IMR-90 (cell line): ENCODE results near the gene CLUH. TPM values are rescaled to one million over a fixed set of nuclear protein-coding genes. Genes with fewer than 3 reads are reported as not detected.

ENCODE experiments used
- ATAC-seq: fragments of 200-7000 bp; cut with Tn5 transposase; 2 replicates; pipeline ENCODE4 v1.9.1; 2020; ENCODE audit warnings: low read depth, mild to moderate bottlenecking, moderate library complexity
- BruUV-seq: library from RNA; stranded (reverse); fragments of 400-500 nt; replicated peaks from 2 replicates; lab custom pipeline; 2021; lab: Mats Ljungman, UMichigan
- CTCF ChIA-PET: fragments of 300-600 bp; formaldehyde crosslinking; extraction: SDS; loops from one replicate; lab custom pipeline; 2021; ENCODE audit warnings: antibody characterized with exemption; lab: Yijun Ruan, JAX
- POLR2A ChIA-PET: fragments of 300-600 bp; sonication (Branson Sonifier 250); formaldehyde crosslinking; loops from one replicate; lab custom pipeline; 2022; ENCODE audit warnings: antibody characterized with exemption; ENCODE audit not compliant: unreplicated experiment; lab: Charles Lee
- DNase-seq: peaks from one replicate; pipeline ENCODE4 v3.0.0; 2013
- H2AFZ ChIP-seq: replicated peaks from 2 replicates; pipeline ENCODE3; 2013; ENCODE audit warnings: low read length, mild to moderate bottlenecking; ENCODE audit not compliant: poor library complexity
- H2AK5ac ChIP-seq: 2 replicates; pipeline ENCODE4 v1.6.1; 2013; ENCODE audit warnings: low read depth, low read length, inconsistent platforms
- H2AK9ac ChIP-seq: replicated peaks from 2 replicates; pipeline ENCODE3; 2013; ENCODE audit warnings: mild to moderate bottlenecking, low read depth, low read length, moderate library complexity; ENCODE audit not compliant: poor library complexity
- H2BK120ac ChIP-seq: 2 replicates; pipeline ENCODE4 v1.6.1; 2013; ENCODE audit warnings: low read depth, low read length, inconsistent platforms
- H2BK15ac ChIP-seq: 3 replicates; pipeline ENCODE4 v1.6.1; 2013; ENCODE audit warnings: low read depth, low read length, inconsistent platforms
- H2BK20ac ChIP-seq: 2 replicates; pipeline ENCODE4 v1.6.1; 2013; ENCODE audit warnings: low read depth, mild to moderate bottlenecking, inconsistent platforms, low read length, moderate library complexity
- H2BK5ac ChIP-seq: 2 replicates; pipeline ENCODE4 v1.6.1; 2013; ENCODE audit warnings: mild to moderate bottlenecking, low read depth, low read length, inconsistent platforms; ENCODE audit not compliant: poor library complexity, severe bottlenecking
- H3K14ac ChIP-seq: replicated peaks from 2 replicates; pipeline ENCODE4 v1.6.1; 2013; ENCODE audit warnings: low read depth, low read length, inconsistent platforms
- H3K18ac ChIP-seq: 2 replicates; pipeline ENCODE4 v1.6.1; 2013; ENCODE audit warnings: low read depth, low read length, control low read depth
- H3K23ac ChIP-seq: 2 replicates; pipeline ENCODE4 v1.6.1; 2013; ENCODE audit warnings: low read depth, low read length, inconsistent platforms
- H3K27ac ChIP-seq: 2 replicates; pipeline ENCODE4 v1.5.1; 2013; ENCODE audit warnings: mild to moderate bottlenecking, control low read depth, low read length; ENCODE audit not compliant: insufficient read depth
- H3K27me3 ChIP-seq: 2 replicates; pipeline ENCODE4 v1.6.1; 2013; ENCODE audit warnings: low read length; ENCODE audit not compliant: control insufficient read depth, insufficient read depth
- H3K36me3 ChIP-seq: 2 replicates; pipeline ENCODE4 v1.6.1; 2013; ENCODE audit warnings: low read length, mixed read lengths; ENCODE audit not compliant: control insufficient read depth, insufficient read depth
- H3K4ac ChIP-seq: 2 replicates; pipeline ENCODE4 v1.6.1; 2013; ENCODE audit warnings: low read depth, low read length, inconsistent platforms
- H3K4me1 ChIP-seq: 2 replicates; pipeline ENCODE4 v1.6.1; 2013; ENCODE audit warnings: low read length, mixed read lengths; ENCODE audit not compliant: control insufficient read depth, insufficient read depth
- H3K4me2 ChIP-seq: 2 replicates; pipeline ENCODE4 v1.6.1; 2013; ENCODE audit warnings: low read depth, mild to moderate bottlenecking, control low read depth, low read length, moderate library complexity
- H3K4me3 ChIP-seq: 2 replicates; pipeline ENCODE4 v1.5.1; 2013; ENCODE audit warnings: low read depth, mild to moderate bottlenecking, control low read depth, low read length, moderate library complexity; ENCODE audit not compliant: insufficient read depth
- H3K56ac ChIP-seq: 2 replicates; pipeline ENCODE4 v1.6.1; 2013; ENCODE audit warnings: low read length, inconsistent platforms; ENCODE audit not compliant: insufficient read depth; ENCODE audit errors: extremely low read depth
- H3K79me1 ChIP-seq, 2 experiments: 2 replicates each; pipeline ENCODE4 v1.6.1; 2013; ENCODE audit warnings: low read length in 2 of 2, inconsistent platforms in 1 of 2, low read depth in 1 of 2
- H3K9ac ChIP-seq: 2 replicates; pipeline ENCODE4 v1.6.1; 2013; ENCODE audit warnings: low read depth, low read length, control low read depth
- H3K9me1 ChIP-seq: 2 replicates; pipeline ENCODE4 v1.6.1; 2013; ENCODE audit warnings: low read length, inconsistent platforms; ENCODE audit not compliant: insufficient read depth
- H3K9me3 ChIP-seq: 2 replicates; pipeline ENCODE4 v1.6.1; 2013; ENCODE audit warnings: low read length; ENCODE audit not compliant: control insufficient read depth, insufficient read depth
- H4K20me1 ChIP-seq: 2 replicates; pipeline ENCODE4 v1.6.1; 2013; ENCODE audit warnings: low read length, inconsistent platforms; ENCODE audit not compliant: insufficient read depth
- H4K5ac ChIP-seq: 2 replicates; pipeline ENCODE4 v1.6.1; 2013; ENCODE audit warnings: mild to moderate bottlenecking, low read depth, low read length, control low read depth
- H4K8ac ChIP-seq, 2 experiments: 2 replicates each; pipeline ENCODE4 v1.6.1; 2013; ENCODE audit warnings: low read depth in 2 of 2, low read length in 2 of 2, control low read depth in 1 of 2, inconsistent platforms in 1 of 2
- H4K91ac ChIP-seq: 2 replicates; pipeline ENCODE4 v1.6.1; 2013; ENCODE audit warnings: low read depth, low read length, inconsistent platforms; ENCODE audit not compliant: insufficient read depth
- BHLHE40 ChIP-seq: fragments of 150-350 bp; IDR thresholded peaks from 2 replicates; pipeline ENCODE4 v1.6.1; 2016; ENCODE audit warnings: mild to moderate bottlenecking, low read depth, low read length
- CEBPB ChIP-seq: IDR thresholded peaks from 2 replicates; pipeline ENCODE4 v1.6.1; 2012; ENCODE audit warnings: low read depth, low read length, improper control_type of control experiment
- CHD1 ChIP-seq: IDR thresholded peaks from 2 replicates; pipeline ENCODE4 v1.6.1; 2012; ENCODE audit warnings: low read depth, low read length, improper control_type of control experiment
- ELK1 ChIP-seq: fragments of 150-350 bp; IDR thresholded peaks from 2 replicates; pipeline ENCODE4 v1.6.1; 2016; ENCODE audit warnings: low read depth, mild to moderate bottlenecking, low read length, moderate library complexity, borderline replicate concordance
- FOS ChIP-seq: fragments of 150-350 bp; IDR thresholded peaks from 2 replicates; pipeline ENCODE4 v1.6.1; 2016; ENCODE audit warnings: low read depth, low read length
- MAZ ChIP-seq: IDR thresholded peaks from 2 replicates; pipeline ENCODE4 v1.6.1; 2012; ENCODE audit warnings: low read depth, mild to moderate bottlenecking, low read length, improper control_type of control experiment, moderate library complexity, borderline replicate concordance
- MXI1 ChIP-seq: IDR thresholded peaks from 2 replicates; pipeline ENCODE4 v1.6.1; 2012; ENCODE audit warnings: low read depth, mild to moderate bottlenecking, low read length, moderate library complexity, borderline replicate concordance
- NFE2L2 ChIP-seq: fragments of 150-350 bp; IDR thresholded peaks from 2 replicates; pipeline ENCODE4 v1.6.1; 2016; ENCODE audit warnings: low read depth, mild to moderate bottlenecking, low read length
- POLR2A ChIP-seq: IDR thresholded peaks from 2 replicates; pipeline ENCODE4 v1.6.1; 2012; ENCODE audit warnings: mild to moderate bottlenecking, low read depth, low read length
- RCOR1 ChIP-seq: IDR thresholded peaks from 2 replicates; pipeline ENCODE4 v1.6.1; 2012; ENCODE audit warnings: mild to moderate bottlenecking, low read length, improper control_type of control experiment; ENCODE audit not compliant: insufficient replicate concordance
- RFX5 ChIP-seq: IDR thresholded peaks from 2 replicates; pipeline ENCODE4 v1.8.0; 2012; ENCODE audit warnings: low read depth, mild to moderate bottlenecking, low read length, moderate library complexity
- SMC3 ChIP-seq: fragments of 150-350 bp; IDR thresholded peaks from 2 replicates; pipeline ENCODE4 v1.6.1; 2016; ENCODE audit warnings: low read depth, mild to moderate bottlenecking, antibody characterized with exemption, low read length, moderate library complexity
- USF2 ChIP-seq: fragments of 150-350 bp; IDR thresholded peaks from 2 replicates; pipeline ENCODE4 v1.6.1; 2017; ENCODE audit warnings: mild to moderate bottlenecking, antibody characterized with exemption, low read length, low read depth
- WGBS, 2 experiments: methylation state at CpG; one replicate each; pipeline versions ENCODE4 v1.1.5 to v1.1.7; 2013; ENCODE audit warnings: missing lambda C conversion rate in 2 of 2; ENCODE audit not compliant: insufficient read length in 1 of 2; ENCODE audit errors: extremely low coverage in 2 of 2; 5-methylcytosine and 5-hydroxymethylcytosine counted together
- dilution Hi-C: fragments of 300-500 bp; cut with HindIII; formaldehyde crosslinking; loops from one replicate; pipeline ENCODE4 v1.14.3; 2018; ENCODE audit warnings: low sequenced_read_pairs; ENCODE audit not compliant: unreplicated experiment
- in situ Hi-C: fragments of 300-500 bp; cut with MboI; formaldehyde crosslinking; loops from 3 replicates; pipeline ENCODE4 v1.14.3; 2019; ENCODE audit warnings: low sequenced_read_pairs, inconsistent platforms, mixed read lengths
- intact Hi-C: fragments of 100-400 bp; cut with micrococcal nuclease; formaldehyde crosslinking; loops from 2 replicates; pipeline ENCODE4 v1.10.0; 2022
- polyA plus RNA-seq, 3 experiments: library from polyadenylated mRNA; depleted of rRNA; stranded (reverse); fragments of >200 nt; gene quantifications; 2 replicates each; pipeline ENCODE4 v1.2.3, GENCODE V29; 2012; ENCODE audit warnings: low replicate concordance in 1 of 3
- total RNA-seq: library from RNA; depleted of rRNA; stranded (reverse); fragments of >200 nt; gene quantifications from 2 replicates; pipeline ENCODE4 v1.2.3, GENCODE V29; 2012

The CLUH gene
- total and polyA plus RNA-seq, 2 of the 4 experiments (the other 2 are of a cell fraction): 12.9 to 42.0 TPM

GRCh38 chr17:2731807-2732206 lies 20.2 kb upstream of the CLUH start:
- no peaks in the 10 kb centered on the region for H3K79me1 ChIP-seq
- H3K4me2 ChIP-seq: no peak overlapping the region
- H3K4ac ChIP-seq: no peak overlapping the region
- POLR2A ChIA-PET: no interaction called here
- H4K8ac ChIP-seq: no peak overlapping the region
- no peak overlapping the region for H2AFZ ChIP-seq
- H2BK20ac ChIP-seq: no peak overlapping the region
- intact Hi-C loops: no loop called here
- TF ChIP-seq RFX5 (no peak), USF2 (no peak), MXI1 (no peak), POLR2A (no peak), SMC3 (no peak), CEBPB (no peak), BHLHE40 (no peak), CHD1 (no peak), FOS (no peak), RCOR1 (no peak), NFE2L2 (no peak), MAZ (no peak), ELK1 (no peak)
- DNase-seq (no peak), ATAC-seq (no peak)
- no peaks in the 10 kb centered on the region for H3K4me1 ChIP-seq
- H3K9me3 ChIP-seq: no peaks in the 10 kb centered on the region
- BruUV-seq: no TSS peak
- no peak overlapping the region for H2AK5ac ChIP-seq
- H4K5ac ChIP-seq: no peak overlapping the region
- no peak overlapping the region for H3K4me3 ChIP-seq
- CTCF ChIA-PET: no interaction called here
- H3K18ac ChIP-seq: no peak overlapping the region
- H3K36me3 ChIP-seq: no peaks in the 10 kb centered on the region
- no peak overlapping the region for H3K14ac ChIP-seq
- dilution Hi-C loops: no loop called here
- no peak overlapping the region for H3K56ac ChIP-seq
- no peaks in the 10 kb centered on the region for H4K20me1 ChIP-seq
- WGBS, 2 experiments: 80% methylated on average over 6 of the region's 10 CpGs; no CpG with 5 or more reads in 1 of the 2 experiments
- H2BK5ac ChIP-seq: no peak overlapping the region
- no peak overlapping the region for H2BK15ac ChIP-seq
- no peak overlapping the region for H3K23ac ChIP-seq
- no peak overlapping the region for H3K27ac ChIP-seq
- no peaks in the 10 kb centered on the region for H3K9me1 ChIP-seq
- in situ Hi-C loops: no loop called here
- H2AK9ac ChIP-seq: no peak overlapping the region
- peaks cover 19% of the 10 kb centered on the region for H3K27me3 ChIP-seq
- H3K9ac ChIP-seq: no peak overlapping the region
- H4K91ac ChIP-seq: no peak overlapping the region
- no peak overlapping the region for H2BK120ac ChIP-seq
